K562 (cell line): ENCODE results near the gene AKT3.

Experiments used
- NR1H2 ChIP-seq: sonication (generic); formaldehyde crosslinking; IDR thresholded peaks from 2 replicates; pipeline ENCODE4 v1.4.0; 2020; ENCODE audit warnings: mild to moderate bottlenecking, missing genetic modification reagents
- NR3C1 ChIP-seq: sonication (generic); formaldehyde crosslinking; IDR thresholded peaks from 2 replicates; pipeline ENCODE4 v1.8.1; 2022; ENCODE audit warnings: missing genetic modification reagents
- TF ChIP-seq, protein P1 (sequence below): sonication (generic); formaldehyde crosslinking; IDR thresholded peaks from 2 replicates; pipeline ENCODE4 v1.9.0; 2022; ENCODE audit warnings: mild to moderate bottlenecking, missing genetic modification reagents
- TF ChIP-seq, protein P2 (sequence below), 3 experiments: IDR thresholded peaks in 2 of 3; conservative IDR thresholded peaks in 1 of 3; 2 replicates each; pipeline ENCODE4 v1.5.1; 2011 to 2012; ENCODE audit warnings: low read length in 3 of 3, mild to moderate bottlenecking in 3 of 3, control low read depth in 2 of 3, improper control_type of control experiment in 1 of 3, inconsistent platforms in 1 of 3, low read depth in 1 of 3, mixed read lengths in 1 of 3, moderate library complexity in 1 of 3; ENCODE audit not compliant: insufficient read depth in 2 of 3

DNA sequence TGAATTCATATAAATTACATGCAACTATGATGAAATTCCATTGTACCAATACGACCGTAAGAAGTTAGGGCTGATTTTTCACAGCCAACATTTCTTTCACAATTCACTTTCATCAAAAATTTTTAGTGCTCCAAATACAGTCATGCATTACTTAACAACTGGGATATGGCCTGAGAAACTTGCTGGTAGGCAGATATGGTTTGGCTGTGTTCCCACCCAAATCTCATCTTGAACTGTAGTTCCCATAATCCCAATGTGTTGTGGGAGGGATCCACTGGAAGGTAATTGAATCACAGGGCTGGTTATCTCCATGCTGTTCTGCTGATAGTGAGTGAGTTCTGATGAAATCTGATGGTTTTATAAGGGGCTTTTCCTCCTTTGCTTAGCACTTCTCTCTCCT, 244.4 kb downstream of the AKT3 start:
- TF ChIP-seq, protein P1, sequence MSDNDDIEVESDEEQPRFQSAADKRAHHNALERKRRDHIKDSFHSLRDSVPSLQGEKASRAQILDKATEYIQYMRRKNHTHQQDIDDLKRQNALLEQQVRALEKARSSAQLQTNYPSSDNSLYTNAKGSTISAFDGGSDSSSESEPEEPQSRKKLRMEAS = no peak
- no peak for TF ChIP-seq NR3C1 (CRISPR knock-in tag)
- TF ChIP-seq NR1H2 (CRISPR knock-in tag) = no peak
- TF ChIP-seq, protein P2, sequence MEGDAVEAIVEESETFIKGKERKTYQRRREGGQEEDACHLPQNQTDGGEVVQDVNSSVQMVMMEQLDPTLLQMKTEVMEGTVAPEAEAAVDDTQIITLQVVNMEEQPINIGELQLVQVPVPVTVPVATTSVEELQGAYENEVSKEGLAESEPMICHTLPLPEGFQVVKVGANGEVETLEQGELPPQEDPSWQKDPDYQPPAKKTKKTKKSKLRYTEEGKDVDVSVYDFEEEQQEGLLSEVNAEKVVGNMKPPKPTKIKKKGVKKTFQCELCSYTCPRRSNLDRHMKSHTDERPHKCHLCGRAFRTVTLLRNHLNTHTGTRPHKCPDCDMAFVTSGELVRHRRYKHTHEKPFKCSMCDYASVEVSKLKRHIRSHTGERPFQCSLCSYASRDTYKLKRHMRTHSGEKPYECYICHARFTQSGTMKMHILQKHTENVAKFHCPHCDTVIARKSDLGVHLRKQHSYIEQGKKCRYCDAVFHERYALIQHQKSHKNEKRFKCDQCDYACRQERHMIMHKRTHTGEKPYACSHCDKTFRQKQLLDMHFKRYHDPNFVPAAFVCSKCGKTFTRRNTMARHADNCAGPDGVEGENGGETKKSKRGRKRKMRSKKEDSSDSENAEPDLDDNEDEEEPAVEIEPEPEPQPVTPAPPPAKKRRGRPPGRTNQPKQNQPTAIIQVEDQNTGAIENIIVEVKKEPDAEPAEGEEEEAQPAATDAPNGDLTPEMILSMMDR (IDR thresholded peaks at IDR 0.05 in 2 of 3, conservative IDR thresholded peaks at IDR 0.05 in 1 of 3; ENCODE audit: insufficient read depth in 2 of 3, low read depth in 1 of 3, low read length in 3 of 3) = no peak
